Fibroblast of skin of right biceps (primary cell): ENCODE data around the gene SLC9B1.

Experiments used
- DNase-seq: peaks from one replicate; pipeline ENCODE4 v3.0.0-alpha.2; 2013

SLC9B1 gene, protein sequence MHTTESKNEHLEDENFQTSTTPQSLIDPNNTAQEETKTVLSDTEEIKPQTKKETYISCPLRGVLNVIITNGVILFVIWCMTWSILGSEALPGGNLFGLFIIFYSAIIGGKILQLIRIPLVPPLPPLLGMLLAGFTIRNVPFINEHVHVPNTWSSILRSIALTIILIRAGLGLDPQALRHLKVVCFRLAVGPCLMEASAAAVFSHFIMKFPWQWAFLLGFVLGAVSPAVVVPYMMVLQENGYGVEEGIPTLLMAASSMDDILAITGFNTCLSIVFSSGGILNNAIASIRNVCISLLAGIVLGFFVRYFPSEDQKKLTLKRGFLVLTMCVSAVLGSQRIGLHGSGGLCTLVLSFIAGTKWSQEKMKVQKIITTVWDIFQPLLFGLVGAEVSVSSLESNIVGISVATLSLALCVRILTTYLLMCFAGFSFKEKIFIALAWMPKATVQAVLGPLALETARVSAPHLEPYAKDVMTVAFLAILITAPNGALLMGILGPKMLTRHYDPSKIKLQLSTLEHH

DNA sequence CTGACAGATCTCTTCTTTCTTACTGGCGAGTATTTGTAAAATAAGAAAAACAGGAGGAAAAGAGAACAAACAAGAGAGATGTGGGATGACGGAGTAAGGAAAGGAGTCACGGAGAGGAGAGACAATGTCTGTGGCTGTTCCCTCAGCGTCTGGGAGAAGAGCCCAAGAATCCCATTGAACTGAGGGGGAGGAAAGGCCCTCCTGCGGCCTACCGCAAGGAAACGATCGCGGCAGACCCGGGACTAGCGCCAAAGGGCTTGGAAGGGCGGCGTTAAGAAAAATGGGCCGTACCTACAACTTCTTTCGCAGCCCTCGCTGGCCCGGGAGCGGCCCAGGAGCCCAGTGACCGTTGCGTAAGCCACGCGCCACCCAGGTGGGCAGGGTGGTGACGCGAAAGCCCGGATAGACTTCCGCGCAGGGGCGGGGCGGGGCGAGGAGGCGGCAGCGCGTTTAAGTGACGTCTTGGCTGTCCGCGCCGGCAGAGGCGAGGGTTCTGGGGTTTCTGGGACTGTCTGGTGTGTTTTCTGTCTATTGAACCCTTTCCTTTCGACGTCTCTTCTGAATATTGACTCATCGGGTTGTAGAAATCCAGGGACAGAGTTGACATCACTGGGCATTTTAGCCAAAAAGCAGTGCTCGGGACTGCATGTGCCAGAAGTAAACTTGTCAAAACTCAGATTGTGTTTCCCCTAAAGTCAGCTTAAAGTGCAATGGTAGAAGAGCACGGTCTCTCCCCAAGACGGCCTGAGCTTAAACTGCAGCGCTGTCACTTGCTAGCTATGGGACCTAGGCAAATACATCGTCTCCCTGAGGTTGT is at the start of gene SLC9B1:
Gene SLC9B1, minus strand, starts transcription at position 398 of the 817 bp plus-strand sequence. CDS start 27,994 bp downstream, outside the sequence.
- DNase-seq = peak; percentile 98

GRCh38 chr4:103067841-103068547 is 48.5 kb upstream of the SLC9B1 start:
- peak; percentile 36 for DNase-seq

DNA sequence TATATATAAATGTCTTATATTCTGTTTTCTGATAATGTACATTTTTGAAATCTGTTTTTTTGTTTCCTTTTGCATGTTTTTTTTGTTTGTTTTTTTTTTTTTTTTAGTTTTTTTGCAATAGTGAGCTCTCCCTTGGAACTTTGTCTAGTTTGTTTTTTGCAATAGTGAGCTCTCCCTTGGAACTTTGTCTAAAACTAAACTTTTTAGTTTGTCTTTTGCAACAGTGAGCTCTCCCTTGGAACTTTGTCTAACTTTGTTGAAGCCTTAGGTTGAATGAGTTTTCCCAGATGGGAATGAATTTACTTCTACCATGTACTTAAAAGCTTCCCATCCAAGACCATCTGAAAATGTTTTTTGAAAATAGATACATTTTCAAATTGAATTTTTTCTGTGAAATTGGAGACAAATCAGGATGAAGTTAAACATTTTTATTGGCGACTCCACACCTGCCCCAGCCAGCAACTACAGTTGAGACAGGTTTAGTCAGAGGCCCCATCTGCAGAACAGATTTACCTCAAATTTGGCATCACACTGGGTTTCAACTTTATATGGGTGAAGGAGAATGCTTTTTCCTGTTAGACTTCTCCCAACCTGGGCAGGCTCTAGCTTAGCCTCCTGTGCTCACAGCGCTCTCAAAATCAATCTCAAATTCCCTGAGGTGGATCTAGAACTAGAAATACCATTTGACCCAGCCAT is 41.1 kb upstream of the SLC9B1 start:
- DNase-seq = no peak

DNA sequence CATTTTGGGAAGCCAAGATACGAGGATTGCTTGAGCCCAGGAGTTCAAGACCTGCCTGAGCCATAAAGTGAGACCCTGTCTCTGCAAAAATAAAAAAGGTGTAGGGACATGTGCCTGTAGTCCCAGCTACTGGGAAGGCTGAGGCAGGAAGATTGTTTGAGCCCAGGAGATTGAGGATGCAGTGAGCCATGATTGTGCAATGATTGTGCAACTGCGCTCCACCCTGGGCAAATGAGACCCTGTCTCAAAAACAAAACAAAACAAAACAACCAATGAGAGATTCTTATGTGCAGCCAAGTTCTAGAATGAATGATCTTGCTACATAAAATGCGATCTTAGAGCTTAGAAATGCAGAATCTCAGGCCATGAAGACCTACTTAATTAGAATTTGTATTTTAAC is 34.5 kb upstream of the SLC9B1 start:
- no peak for DNase-seq

DNA sequence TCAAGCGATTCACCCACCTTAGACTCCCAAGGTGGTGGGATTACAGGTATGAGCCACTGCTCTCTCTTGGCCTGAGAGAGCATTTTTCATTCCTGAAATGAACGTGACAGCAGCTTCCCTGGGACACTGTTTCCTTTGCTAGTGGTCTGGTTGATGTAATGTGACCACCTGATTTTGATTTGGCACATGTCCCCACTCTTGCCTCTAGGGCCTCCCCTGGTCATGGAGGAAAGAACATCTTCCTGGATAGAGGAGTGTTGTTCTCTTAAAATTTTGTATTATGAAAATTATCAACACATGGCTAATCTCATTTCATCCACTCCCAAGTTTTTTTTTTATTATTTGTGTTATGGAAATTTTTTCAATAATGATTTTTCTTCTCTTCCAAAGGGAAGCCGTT is 33.3 kb upstream of the SLC9B1 start:
- no peak for DNase-seq

GRCh38 chr4:103052145-103052544 is 32.6 kb upstream of the SLC9B1 start:
- DNase-seq = no peak

DNA sequence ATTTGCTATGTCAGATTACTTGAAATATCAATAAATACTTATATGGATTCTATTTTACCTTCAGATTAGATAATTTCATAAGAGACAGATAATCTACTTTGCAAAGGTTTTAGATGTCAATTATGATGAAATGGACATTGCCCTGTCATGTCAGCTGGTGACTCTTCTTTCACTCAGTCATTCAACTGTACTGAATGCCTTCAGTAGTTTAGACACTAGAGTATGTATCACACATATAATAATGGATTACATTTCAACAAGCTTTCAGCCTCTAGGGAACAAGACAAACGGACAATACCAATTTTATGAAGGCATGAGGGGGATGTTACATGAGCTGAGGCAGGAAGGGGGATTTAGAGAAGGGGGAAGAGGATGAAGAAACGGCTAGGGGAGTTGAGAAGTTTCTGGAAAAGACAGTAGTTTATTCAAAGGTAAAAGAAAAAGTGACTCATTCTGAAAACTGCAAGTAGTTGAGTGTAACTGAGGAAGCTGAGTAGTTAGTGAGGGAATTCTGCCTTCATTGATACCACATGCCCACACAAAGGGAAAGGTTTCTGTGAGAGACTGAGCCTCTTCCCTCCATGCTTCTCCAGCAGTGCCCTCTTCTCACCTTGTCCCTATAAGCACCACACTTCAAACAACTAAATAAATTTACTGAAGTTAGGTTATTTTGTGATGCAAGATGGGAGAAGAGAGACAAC is 31.4 kb upstream of the SLC9B1 start:
- DNase-seq = peak; percentile 21

DNA sequence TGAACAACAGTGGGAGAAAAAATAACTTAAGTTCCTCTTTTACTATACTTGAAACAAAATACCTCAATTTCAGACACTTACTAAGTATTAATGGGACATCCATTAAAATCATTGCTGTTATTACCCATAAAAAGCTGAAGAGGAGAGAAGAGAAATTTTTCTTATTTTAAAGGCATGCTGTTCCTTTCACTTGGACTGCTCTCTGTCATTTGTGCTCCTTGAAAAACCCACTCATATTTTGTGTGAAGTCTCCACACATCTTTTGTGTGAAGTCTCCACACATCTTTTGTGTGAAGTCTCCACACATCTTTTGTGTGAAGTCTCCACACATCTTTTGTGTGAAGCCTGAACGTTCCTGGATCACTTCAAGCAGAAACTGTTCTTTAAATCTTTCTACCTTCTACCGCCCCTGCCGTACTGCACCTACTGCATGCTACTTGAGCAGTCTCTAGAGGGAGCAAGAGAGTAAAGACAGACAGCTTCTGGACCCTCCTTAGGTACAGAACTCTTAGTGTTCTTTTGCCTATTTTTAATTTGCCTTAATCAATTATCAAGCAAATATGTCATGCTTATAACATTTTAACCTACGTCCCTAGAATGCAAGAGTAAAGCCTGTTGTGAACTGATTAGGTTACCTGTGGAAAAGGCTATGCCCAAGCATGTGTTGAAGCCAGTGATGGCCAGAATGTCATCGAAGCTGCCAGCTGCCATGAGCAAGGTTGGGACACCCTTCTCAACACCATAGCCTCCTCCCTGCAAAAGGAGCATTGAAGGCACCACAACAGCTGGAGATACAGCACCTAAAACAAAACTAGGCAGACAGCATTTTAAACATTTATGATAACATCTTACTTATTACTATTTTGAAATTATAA is 27.1 kb upstream of the SLC9B1 start:
- DNase-seq = peak; percentile 34

DNA sequence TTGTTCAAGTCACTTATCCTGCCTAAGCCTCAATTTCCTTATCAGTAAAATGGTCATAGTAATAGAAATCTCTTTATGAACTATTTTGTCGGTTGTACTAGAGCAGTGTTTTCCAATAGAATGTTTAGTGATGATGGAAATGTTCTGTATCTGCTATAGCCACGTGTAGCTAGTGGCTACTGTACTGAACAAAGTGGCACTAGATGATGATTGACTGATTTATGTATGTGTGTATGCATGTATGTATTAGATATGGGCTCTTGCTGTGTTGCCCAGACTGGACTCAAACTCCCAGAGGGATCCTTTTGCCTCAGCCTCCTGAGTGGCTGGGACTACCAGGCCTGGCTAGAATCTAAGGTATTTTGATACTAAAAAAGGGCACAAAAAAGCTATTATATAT is 24.7 kb upstream of the SLC9B1 start:
- no peak for DNase-seq

- no peak for DNase-seq
Observed at GRCh38 chr4:103036169-103036568, 16.7 kb upstream of the SLC9B1 start.

- DNase-seq = peak; percentile 28
Observed at GRCh38 chr4:103032574-103032973, 13.1 kb upstream of the SLC9B1 start.

- DNase-seq = no peak
Observed at GRCh38 chr4:103030791-103031190, 11.3 kb upstream of the SLC9B1 start.

DNA sequence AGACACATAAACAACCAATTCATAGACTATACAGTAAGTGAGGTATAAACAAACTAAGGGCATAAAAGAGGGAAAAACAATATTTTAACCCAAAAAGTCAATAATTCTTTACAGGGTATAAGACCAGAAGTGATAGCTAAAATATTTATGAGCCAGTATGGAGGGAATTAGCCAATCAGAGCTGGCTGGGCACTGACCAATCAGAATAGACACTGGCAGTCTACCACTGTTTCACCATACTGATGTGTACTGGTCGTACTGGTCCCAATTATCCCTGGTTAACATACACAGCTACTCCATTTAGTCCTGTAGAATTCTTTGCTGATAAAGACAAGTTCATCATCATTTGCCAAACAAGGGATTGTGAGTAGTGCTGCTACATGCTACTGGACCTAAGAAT is 9.8 kb upstream of the SLC9B1 start:
- no peak for DNase-seq

DNA sequence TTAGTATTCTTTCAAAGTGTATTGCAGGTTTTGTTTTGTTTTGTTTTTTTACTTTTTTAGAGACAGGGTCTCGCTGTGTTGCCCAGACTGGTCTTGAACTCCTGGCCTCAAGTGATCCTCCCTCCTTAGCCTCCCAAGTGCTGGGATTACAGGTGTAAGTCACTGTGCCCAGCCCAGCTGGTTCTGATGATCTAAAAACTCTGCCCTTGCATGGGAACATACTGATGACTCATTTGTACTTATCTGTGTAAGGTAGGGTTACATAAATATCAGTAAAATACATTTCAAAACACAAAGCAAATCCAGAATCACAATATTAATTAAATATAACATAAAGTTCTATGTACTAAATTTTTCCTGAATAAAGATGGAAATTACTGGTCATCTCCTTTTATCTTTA is 7.4 kb upstream of the SLC9B1 start:
- no peak for DNase-seq

GRCh38 chr4:103024996-103025395 is 5.5 kb upstream of the SLC9B1 start:
- DNase-seq = no peak

DNA sequence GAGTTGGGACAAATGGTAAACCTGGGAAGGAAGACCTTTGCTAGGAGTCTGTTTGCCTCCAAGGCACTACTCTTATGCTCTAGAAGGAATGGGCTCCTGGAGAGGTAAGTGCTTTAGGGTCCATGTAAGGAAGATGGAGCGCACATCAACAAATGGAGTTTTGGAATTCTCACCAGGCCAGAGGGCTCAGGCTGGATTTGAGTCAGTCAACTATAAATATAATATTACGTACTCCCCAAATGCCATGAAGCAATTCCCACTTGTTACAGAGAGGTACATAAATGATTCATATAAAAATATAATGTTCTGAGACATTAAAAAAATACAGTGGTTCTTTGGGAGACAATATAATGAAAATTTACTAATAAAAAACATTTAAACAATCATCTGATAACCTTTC is 1.6 kb upstream of the SLC9B1 start:
- DNase-seq = no peak

GRCh38 chr4:103018391-103019307 is 856 bp downstream of the SLC9B1 start:
- no peak for DNase-seq

GRCh38 chr4:103012551-103012950 is 7.0 kb downstream of the SLC9B1 start:
- no peak for DNase-seq

DNA sequence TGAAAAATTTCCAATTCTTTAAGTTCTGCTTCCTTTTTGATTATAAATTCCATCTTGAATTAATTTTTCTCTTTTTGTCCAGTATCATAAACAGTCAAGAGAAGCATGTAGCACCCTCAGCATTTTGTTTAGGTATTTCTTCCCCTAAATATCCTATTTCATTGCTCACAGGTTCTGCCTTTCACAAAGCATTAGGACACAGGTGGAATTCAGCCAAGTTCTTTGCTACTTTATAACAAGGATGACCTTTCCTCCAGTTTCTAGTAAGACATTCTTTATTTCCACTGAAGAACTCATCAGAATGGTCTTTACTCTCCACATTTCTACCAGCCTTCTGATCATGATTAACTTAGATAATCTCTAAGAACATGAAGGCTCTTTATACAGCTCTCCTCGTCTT is 7.4 kb downstream of the SLC9B1 start:
- peak; percentile 55 for DNase-seq
